GM21737 (cell line): ENCODE results near the gene PTPRG.
A peak's percentile ranks its signal among the peaks of the same experiment; 100 is the strongest.

Experiments used
- ATAC-seq: cut with Tn5 transposase; IDR thresholded peaks from one replicate; pipeline ENCODE4 v1.9.1; 2021; ENCODE audit warnings: mild to moderate bottlenecking, moderate library complexity; ENCODE audit not compliant: unreplicated experiment

Gene PTPRG

GRCh38 chr3:62277450-62277849, 716.1 kb downstream of the PTPRG start:
- no peak for ATAC-seq

GRCh38 chr3:62277986-62278385, 716.6 kb downstream of the PTPRG start:
- no peak for ATAC-seq

GRCh38 chr3:62281726-62282125, 720.4 kb downstream of the PTPRG start:
- no peak for ATAC-seq

GRCh38 chr3:62284442-62284841, 723.1 kb downstream of the PTPRG start:
- ATAC-seq: no peak

GRCh38 chr3:62287392-62287927, 726.1 kb downstream of the PTPRG start:
- no peak for ATAC-seq

GRCh38 chr3:62289922-62290321, 728.6 kb downstream of the PTPRG start:
- no peak for ATAC-seq

GRCh38 chr3:62293051-62293780, 731.8 kb downstream of the PTPRG start:
- ATAC-seq: no peak

- no peak for ATAC-seq
Observed at GRCh38 chr3:62295571-62295970, 734.2 kb downstream of the PTPRG start.

- ATAC-seq: no peak
Observed at GRCh38 chr3:62300617-62301016, 739.2 kb downstream of the PTPRG start.

- no peak for ATAC-seq
Observed at GRCh38 chr3:62312201-62312600, 750.8 kb downstream of the PTPRG start.

- ATAC-seq: no peak
Observed at GRCh38 chr3:62316525-62316924, 755.2 kb downstream of the PTPRG start.

- no peak for ATAC-seq
Observed at GRCh38 chr3:62318365-62318751, 757.0 kb downstream of the PTPRG start.

GRCh38 chr3:62318752-62319569, 757.6 kb downstream of the PTPRG start:
- peak; percentile 93 for ATAC-seq

GRCh38 chr3:62319570-62320243, 758.3 kb downstream of the PTPRG start:
- no peak for ATAC-seq

GRCh38 chr3:62323241-62323640, 761.9 kb downstream of the PTPRG start:
- ATAC-seq: no peak

GRCh38 chr3:62325896-62326295, 764.5 kb downstream of the PTPRG start:
- no peak for ATAC-seq

GRCh38 chr3:62329971-62330370, 768.6 kb downstream of the PTPRG start:
- no peak for ATAC-seq

- no peak for ATAC-seq
Observed at GRCh38 chr3:62332017-62332416, 770.6 kb downstream of the PTPRG start.

GRCh38 chr3:62332835-62333244, 771.5 kb downstream of the PTPRG start:
- no peak for ATAC-seq

- no peak for ATAC-seq
Observed at GRCh38 chr3:62335196-62335595, 773.8 kb downstream of the PTPRG start.

- ATAC-seq: no peak
Observed at GRCh38 chr3:62343755-62344154, 782.4 kb downstream of the PTPRG start.
